Activated B cell treated with CpG ODN at 0.5 μM for 24 hours (primary cell): ENCODE results near the gene AARS2. TPM values are rescaled to one million over a fixed set of nuclear protein-coding genes. Genes with fewer than 3 reads are reported as not detected.

Experiments
- ATAC-seq: fragments of 200-7000 bp; cut with Tn5 transposase; one replicate; pipeline ENCODE4 v1.10.0; 2021; ENCODE audit warnings: low read depth, mild to moderate bottlenecking, moderate library complexity
- CTCF ChIA-PET: fragments of 350-600 bp; sonication (Branson Sonifier 250); formaldehyde crosslinking; loops from one replicate; lab custom pipeline; 2021; ENCODE audit warnings: antibody characterized with exemption; lab: Charles Lee
- POLR2A ChIA-PET: fragments of 350-600 bp; sonication (Branson Sonifier 250); formaldehyde crosslinking; loops from one replicate; lab custom pipeline; 2021; ENCODE audit warnings: antibody characterized with exemption; lab: Charles Lee
- DNase-seq: peaks from one replicate; pipeline ENCODE4 v3.0.0; 2022
- H3K27ac Mint-ChIP-seq: one replicate; pipeline ENCODE4 v1.8.0; 2020; ENCODE audit warnings: mixed read lengths
- H3K27me3 Mint-ChIP-seq: one replicate; pipeline ENCODE4 v1.8.0; 2021; ENCODE audit warnings: mixed read lengths
- H3K36me3 Mint-ChIP-seq: one replicate; pipeline ENCODE4 v1.8.0; 2021; ENCODE audit warnings: low read depth, mixed read lengths
- H3K4me1 Mint-ChIP-seq: one replicate; pipeline ENCODE4 v1.8.0; 2021; ENCODE audit warnings: mixed read lengths
- H3K4me3 Mint-ChIP-seq: one replicate; pipeline ENCODE4 v1.8.0; 2020; ENCODE audit warnings: mild to moderate bottlenecking, mixed read lengths
- H3K9me3 Mint-ChIP-seq: one replicate; pipeline ENCODE4 v1.8.0; 2020; ENCODE audit warnings: mixed read lengths
- intact Hi-C: fragments of 100-400 bp; cut with micrococcal nuclease; formaldehyde crosslinking; loops from one replicate; pipeline ENCODE4 v1.15.1; 2024
- total RNA-seq: library from RNA; stranded (reverse); gene quantifications from 2 replicates; pipeline ENCODE4 v1.2.3, GENCODE V29; 2022
- TF ChIP-seq, protein P1 (sequence below): fragments of 200-600 bp; IDR thresholded peaks from one replicate; pipeline ENCODE4 v1.8.0; 2022; ENCODE audit warnings: antibody characterized with exemption, mild to moderate bottlenecking

AARS2 gene
- total RNA-seq, 1 donor from 2014 or later: 22.4 TPM

DNA sequence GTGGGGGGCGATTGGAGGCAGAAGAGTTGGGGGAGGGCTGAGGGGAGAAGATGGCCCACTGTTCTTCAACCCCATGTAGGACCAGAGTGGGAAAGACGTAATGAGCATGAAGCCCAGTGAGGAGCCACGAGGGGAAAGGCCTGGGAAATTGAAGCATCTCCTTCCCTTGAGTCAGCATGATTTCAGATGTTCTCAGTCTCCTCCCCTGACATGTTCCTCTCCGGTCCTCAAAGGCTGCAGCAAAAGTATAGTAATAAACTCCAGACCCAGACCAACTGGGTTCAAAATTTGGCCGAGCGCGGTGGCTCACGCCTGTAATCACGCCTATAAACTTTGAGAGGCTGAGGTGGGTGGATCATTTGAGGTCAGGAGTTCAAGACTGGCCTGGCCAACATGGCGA is 45.9 kb downstream of the AARS2 start:
- Mint-ChIP-seq H3K4me3 (no peak overlapping the region), H3K36me3 (peaks cover 26% of the 10 kb centered on the region)
- POLR2A ChIA-PET: interaction anchor here (2.6 to 13.7 kb wide), 3 partner anchors 12 to 22 kb away, joined by 14 to 549 read pairs (median 72); partner anchors contain the start of genes HSP90AB1 and SLC35B2

DNA sequence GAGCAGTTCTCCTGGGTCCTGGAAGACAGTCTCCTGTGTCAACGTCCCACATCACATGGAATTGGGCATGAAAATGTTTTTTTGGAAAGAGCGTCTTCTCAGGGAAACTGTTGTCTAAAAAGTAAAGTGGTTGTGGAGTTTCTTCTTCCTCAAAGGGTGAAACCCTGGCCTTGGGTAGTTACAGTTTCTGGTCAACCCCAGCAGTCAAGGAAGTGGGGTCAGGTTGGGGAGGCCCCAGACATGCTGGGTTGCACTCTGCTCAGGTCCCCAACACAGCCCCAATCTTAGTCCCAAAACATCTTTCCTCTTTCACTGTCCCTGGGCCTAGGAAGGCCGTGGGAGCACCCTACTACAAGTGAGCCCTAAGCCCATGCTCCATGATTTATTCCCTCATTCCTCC is 46.8 kb downstream of the AARS2 start:
- DNase-seq (no peak), ATAC-seq (no peak)
- Mint-ChIP-seq H3K4me1 (peaks cover 68% of the 10 kb centered on the region), H3K27ac (peak overlapping the region; percentile 88), H3K27me3 (peaks cover 8% of the 10 kb centered on the region), H3K36me3 (peaks cover 35% of the 10 kb centered on the region), H3K4me3 (peak overlapping the region; percentile 100), H3K9me3 (no peaks in the 10 kb centered on the region)
- ChIA-PET CTCF (interaction anchor here (0.7 to 5.0 kb wide), 10 partner anchors 10 to 622 kb away, joined by 3 to 81 read pairs (median 5); partner anchors contain the start of genes AARS2 and RSPH9), POLR2A (interaction anchor here (0.6 to 13.7 kb wide), 3 partner anchors 11 to 65 kb away, joined by 3 to 549 read pairs (median 72); partner anchors contain the start of genes HSP90AB1 and SLC35B2)
- TF ChIP-seq, protein P1, sequence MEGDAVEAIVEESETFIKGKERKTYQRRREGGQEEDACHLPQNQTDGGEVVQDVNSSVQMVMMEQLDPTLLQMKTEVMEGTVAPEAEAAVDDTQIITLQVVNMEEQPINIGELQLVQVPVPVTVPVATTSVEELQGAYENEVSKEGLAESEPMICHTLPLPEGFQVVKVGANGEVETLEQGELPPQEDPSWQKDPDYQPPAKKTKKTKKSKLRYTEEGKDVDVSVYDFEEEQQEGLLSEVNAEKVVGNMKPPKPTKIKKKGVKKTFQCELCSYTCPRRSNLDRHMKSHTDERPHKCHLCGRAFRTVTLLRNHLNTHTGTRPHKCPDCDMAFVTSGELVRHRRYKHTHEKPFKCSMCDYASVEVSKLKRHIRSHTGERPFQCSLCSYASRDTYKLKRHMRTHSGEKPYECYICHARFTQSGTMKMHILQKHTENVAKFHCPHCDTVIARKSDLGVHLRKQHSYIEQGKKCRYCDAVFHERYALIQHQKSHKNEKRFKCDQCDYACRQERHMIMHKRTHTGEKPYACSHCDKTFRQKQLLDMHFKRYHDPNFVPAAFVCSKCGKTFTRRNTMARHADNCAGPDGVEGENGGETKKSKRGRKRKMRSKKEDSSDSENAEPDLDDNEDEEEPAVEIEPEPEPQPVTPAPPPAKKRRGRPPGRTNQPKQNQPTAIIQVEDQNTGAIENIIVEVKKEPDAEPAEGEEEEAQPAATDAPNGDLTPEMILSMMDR: no peak
- intact Hi-C loops: loop anchor here (10.0 kb wide), 3 partner anchors 552 to 1702 kb away; partner anchors contain the start of genes LRRC73, POLR1C, UBR2 and YIPF3

More for the DNA sequence above, 45.9 kb downstream of the AARS2 start:
- H3K9me3 Mint-ChIP-seq: no peaks in the 10 kb centered on the region
- intact Hi-C loops: loop anchor here (10.0 kb wide), 3 partner anchors 552 to 1702 kb away; partner anchors contain the start of genes LRRC73, POLR1C, UBR2 and YIPF3
- DNase-seq (no peak), ATAC-seq (no peak)
- TF ChIP-seq, protein P1: no peak
- peak overlapping the region; percentile 88 for H3K27ac Mint-ChIP-seq
- CTCF ChIA-PET: interaction anchor here (0.7 to 5.0 kb wide), 18 partner anchors 9 to 623 kb away, joined by 3 to 81 read pairs (median 5); partner anchors contain the start of genes AARS2, RSPH9 and SLC35B2
- H3K4me1 Mint-ChIP-seq: peaks cover 59% of the 10 kb centered on the region
- H3K27me3 Mint-ChIP-seq: peaks cover 10% of the 10 kb centered on the region

DNA sequence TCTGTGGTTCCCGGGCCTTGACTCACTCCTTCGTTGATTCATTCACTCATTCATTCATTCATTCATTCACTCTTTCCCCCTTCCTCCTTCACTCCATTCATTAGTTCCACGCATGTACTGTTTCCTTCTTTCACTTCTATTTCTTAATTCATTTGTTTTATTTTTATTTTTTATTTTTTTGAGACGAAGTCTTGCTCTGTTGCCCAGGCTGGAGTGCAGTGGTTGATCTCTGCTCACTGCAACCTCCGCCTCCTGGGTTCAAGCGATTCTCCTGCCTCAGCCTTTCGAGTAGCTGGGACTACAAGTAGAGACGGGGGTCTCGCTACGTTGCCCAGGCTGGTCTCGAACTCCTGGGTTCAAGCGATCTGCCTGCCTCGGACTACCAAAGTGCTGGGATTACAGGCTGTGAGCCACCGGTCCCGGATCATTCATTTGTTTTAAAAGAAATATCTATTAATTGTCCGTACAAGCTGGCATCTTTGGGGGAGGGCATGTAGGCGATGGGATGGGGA is 47.4 kb downstream of the AARS2 start:
- intact Hi-C loops: loop anchor here (1.0 to 10.0 kb wide), 9 partner anchors 8 to 1701 kb away; partner anchors contain the start of genes CDC5L, LRRC73, MRPL14 and POLR1C
- Mint-ChIP-seq H3K27me3 (peaks cover 4% of the 10 kb centered on the region), H3K36me3 (peaks cover 40% of the 10 kb centered on the region), H3K27ac (peak overlapping the region; percentile 88), H3K4me1 (peaks cover 71% of the 10 kb centered on the region), H3K4me3 (peak overlapping the region; percentile 100), H3K9me3 (no peaks in the 10 kb centered on the region)
- DNase-seq (no peak), ATAC-seq (no peak)
- TF ChIP-seq, protein P1: no peak
- ChIA-PET CTCF (interaction anchor here (1.2 kb wide), 1 partner anchor 93 kb away, joined by 4 read pairs; no protein-coding TSS in a partner anchor), POLR2A (interaction anchor here (0.6 to 13.7 kb wide), 3 partner anchors 10 to 65 kb away, joined by 3 to 549 read pairs (median 72); partner anchors contain the start of genes HSP90AB1 and SLC35B2)

DNA sequence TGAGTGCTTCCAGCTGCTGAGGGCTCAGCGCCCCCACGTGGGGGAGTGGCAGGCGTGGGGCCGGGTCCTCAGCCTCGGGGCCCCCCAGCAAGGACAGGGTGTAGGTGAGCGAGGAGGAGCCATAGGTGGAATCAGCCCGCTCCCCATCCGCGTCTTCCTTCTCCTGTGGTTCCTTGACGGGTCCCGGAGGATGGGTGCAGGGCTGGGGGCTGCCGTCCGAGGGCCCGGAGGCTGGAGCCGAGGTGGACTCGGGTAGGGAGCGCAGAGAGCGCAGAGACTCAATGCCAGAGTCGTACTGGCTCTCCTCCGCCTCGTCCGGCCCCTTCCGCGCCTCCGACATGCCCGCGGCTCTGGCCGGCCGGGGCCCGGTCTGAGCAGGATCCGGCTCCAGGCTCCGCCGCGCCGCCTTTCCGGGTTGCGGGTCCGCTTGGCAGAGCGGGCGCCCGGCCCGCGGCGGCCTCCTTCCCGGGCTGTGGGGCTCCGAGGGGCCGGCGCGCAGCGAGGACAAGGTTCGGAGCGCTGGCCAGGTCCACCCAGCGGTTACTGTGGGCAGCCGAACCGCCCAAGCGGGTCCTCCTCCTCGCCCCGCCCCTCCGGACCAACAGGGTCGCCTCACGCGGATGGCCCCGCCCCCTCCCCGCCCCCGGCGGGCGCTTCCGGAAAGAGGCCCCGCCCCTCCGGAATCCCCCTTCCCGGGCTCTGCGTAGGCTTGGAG is 48.0 kb downstream of the AARS2 start, which contains the start of gene NFKBIE:
NFKBIE (minus strand) TSS at position 545 of the 715 bp plus-strand sequence; CDS start at position 340, 205 bp downstream.
- intact Hi-C loops: loop anchor here (1.0 to 10.0 kb wide), 9 partner anchors 8 to 1700 kb away; partner anchors contain the start of genes CDC5L, LRRC73, MRPL14 and POLR1C
- ChIA-PET CTCF (interaction anchor here (1.1 to 3.2 kb wide), 7 partner anchors 11 to 92 kb away, joined by 3 to 12 read pairs (median 5); partner anchors contain the start of genes AARS2 and HSP90AB1), POLR2A (interaction anchor here (0.6 to 13.7 kb wide), 10 partner anchors 10 to 1385 kb away, joined by 3 to 549 read pairs (median 5); partner anchors contain the start of genes HSP90AB1, RPL7L1, SLC29A1 and SLC35B2)
- Mint-ChIP-seq H3K9me3 (no peaks in the 10 kb centered on the region), H3K27ac (peak within 1 kb of the TSS; percentile 99), H3K4me3 (peak within 1 kb of the TSS; percentile 100), H3K4me1 (peaks cover 77% of the 10 kb centered on the region), H3K36me3 (peaks cover 47% of the 10 kb centered on the region), H3K27me3 (peaks cover 4% of the 10 kb centered on the region)
- ATAC-seq (peak; percentile 50), DNase-seq (peak; percentile 99)
- TF ChIP-seq, protein P1: no peak
